ENCODE data around the gene TCEA3.

DNA sequence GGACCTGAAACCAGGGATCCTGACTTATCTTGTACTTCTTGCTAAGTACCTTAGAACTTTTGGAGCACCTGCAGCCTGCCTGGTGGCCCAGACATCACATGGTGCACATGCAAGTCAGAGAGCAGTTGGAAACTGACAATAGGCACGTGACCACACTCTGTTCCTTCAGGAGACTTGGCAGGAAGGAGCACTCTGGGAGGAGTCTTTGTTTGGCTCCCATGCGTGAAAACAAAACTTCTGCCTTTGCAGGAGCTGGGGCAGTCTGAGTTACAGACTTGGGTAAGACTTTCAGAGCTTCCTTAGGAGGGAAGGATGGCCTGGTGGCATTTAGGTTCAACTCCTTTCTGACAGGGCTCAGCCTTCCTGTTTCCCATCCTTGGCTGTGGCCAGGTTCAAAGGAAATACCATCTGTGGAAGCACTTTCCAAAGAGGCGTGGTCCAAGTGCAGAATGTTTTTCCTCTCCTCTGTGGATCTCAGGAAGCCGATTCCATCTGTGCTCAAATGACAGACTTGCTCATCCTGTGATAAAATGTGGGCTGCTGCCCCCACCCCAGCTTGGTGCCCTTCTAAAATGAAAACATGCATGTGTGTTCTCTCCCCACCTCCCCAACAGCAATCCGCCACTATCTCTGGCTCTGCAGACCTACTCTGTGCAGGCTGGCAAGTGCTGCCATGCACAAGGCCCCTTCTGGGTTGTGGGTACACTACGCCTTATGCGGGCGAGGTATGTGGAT lies 40.8 kb downstream of the TCEA3 start:
- no peak for TF ChIP-seq OVOL2 (CRISPR knock-in tag; IDR thresholded peaks at IDR 0.05; ENCODE audit: borderline replicate concordance)
- TF ChIP-seq, protein P1, sequence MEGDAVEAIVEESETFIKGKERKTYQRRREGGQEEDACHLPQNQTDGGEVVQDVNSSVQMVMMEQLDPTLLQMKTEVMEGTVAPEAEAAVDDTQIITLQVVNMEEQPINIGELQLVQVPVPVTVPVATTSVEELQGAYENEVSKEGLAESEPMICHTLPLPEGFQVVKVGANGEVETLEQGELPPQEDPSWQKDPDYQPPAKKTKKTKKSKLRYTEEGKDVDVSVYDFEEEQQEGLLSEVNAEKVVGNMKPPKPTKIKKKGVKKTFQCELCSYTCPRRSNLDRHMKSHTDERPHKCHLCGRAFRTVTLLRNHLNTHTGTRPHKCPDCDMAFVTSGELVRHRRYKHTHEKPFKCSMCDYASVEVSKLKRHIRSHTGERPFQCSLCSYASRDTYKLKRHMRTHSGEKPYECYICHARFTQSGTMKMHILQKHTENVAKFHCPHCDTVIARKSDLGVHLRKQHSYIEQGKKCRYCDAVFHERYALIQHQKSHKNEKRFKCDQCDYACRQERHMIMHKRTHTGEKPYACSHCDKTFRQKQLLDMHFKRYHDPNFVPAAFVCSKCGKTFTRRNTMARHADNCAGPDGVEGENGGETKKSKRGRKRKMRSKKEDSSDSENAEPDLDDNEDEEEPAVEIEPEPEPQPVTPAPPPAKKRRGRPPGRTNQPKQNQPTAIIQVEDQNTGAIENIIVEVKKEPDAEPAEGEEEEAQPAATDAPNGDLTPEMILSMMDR (IDR thresholded peaks at IDR 0.05) = no peak
- TF ChIP-seq CREB1 (CRISPR knock-in tag; IDR thresholded peaks at IDR 0.05) = no peak
- TF ChIP-seq, protein P2, sequence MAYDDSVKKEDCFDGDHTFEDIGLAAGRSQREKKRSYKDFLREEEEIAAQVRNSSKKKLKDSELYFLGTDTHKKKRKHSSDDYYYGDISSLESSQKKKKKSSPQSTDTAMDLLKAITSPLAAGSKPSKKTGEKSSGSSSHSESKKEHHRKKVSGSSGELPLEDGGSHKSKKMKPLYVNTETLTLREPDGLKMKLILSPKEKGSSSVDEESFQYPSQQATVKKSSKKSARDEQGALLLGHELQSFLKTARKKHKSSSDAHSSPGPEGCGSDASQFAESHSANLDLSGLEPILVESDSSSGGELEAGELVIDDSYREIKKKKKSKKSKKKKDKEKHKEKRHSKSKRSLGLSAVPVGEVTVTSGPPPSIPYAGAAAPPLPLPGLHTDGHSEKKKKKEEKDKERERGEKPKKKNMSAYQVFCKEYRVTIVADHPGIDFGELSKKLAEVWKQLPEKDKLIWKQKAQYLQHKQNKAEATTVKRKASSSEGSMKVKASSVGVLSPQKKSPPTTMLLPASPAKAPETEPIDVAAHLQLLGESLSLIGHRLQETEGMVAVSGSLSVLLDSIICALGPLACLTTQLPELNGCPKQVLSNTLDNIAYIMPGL (CRISPR knock-in tag; IDR thresholded peaks at IDR 0.05) = no peak
- TF ChIP-seq, protein P3, sequence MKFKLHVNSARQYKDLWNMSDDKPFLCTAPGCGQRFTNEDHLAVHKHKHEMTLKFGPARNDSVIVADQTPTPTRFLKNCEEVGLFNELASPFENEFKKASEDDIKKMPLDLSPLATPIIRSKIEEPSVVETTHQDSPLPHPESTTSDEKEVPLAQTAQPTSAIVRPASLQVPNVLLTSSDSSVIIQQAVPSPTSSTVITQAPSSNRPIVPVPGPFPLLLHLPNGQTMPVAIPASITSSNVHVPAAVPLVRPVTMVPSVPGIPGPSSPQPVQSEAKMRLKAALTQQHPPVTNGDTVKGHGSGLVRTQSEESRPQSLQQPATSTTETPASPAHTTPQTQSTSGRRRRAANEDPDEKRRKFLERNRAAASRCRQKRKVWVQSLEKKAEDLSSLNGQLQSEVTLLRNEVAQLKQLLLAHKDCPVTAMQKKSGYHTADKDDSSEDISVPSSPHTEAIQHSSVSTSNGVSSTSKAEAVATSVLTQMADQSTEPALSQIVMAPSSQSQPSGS (CRISPR knock-in tag; IDR thresholded peaks at IDR 0.05; ENCODE audit: borderline replicate concordance, low read depth) = no peak
- no peak for TF ChIP-seq JUN (CRISPR knock-in tag; IDR thresholded peaks at IDR 0.05)
- no peak for TF ChIP-seq CBFB (CRISPR knock-in tag; IDR thresholded peaks at IDR 0.05; ENCODE audit: low read depth)
- TF ChIP-seq ETV6 (CRISPR knock-in tag; IDR thresholded peaks at IDR 0.05) = no peak
- no peak for TF ChIP-seq ZNF121 (CRISPR knock-in tag; IDR thresholded peaks at IDR 0.05)
- no peak for TF ChIP-seq MYBL2 (CRISPR knock-in tag; IDR thresholded peaks at IDR 0.05)
- no peak for TF ChIP-seq ESRRA (CRISPR knock-in tag; IDR thresholded peaks at IDR 0.05; ENCODE audit: borderline replicate concordance)
- no peak for TF ChIP-seq ZNF317 (CRISPR knock-in tag; IDR thresholded peaks at IDR 0.05; ENCODE audit: borderline replicate concordance, low read depth)
- TF ChIP-seq, protein P4, sequence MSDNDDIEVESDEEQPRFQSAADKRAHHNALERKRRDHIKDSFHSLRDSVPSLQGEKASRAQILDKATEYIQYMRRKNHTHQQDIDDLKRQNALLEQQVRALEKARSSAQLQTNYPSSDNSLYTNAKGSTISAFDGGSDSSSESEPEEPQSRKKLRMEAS (CRISPR knock-in tag; IDR thresholded peaks at IDR 0.05) = no peak
